GM23338 (cell line): Measurements from ENCODE around the gene OR7A5. TPM values are rescaled to one million over a fixed set of nuclear protein-coding genes. Genes with fewer than 3 reads are reported as not detected.

ENCODE experiments used
- ATAC-seq: fragments of 200-7000 bp; cut with Tn5 transposase; 3 replicates; pipeline ENCODE4 v1.9.1; 2020
- DNase-seq: peaks from one replicate; pipeline ENCODE4 v3.0.0-alpha.2; 2015; ENCODE audit warnings: low spot score
- H2AFZ ChIP-seq: fragments of 200-600 bp; sonication (generic); 2 replicates; pipeline ENCODE4 v1.8.0; 2016; ENCODE audit warnings: antibody characterized with exemption, mild to moderate bottlenecking, moderate library complexity
- H3F3A ChIP-seq: fragments of 200-600 bp; sonication (generic); replicated peaks from 2 replicates; pipeline ENCODE4 v1.8.0; 2017; ENCODE audit warnings: antibody characterized with exemption, mixed run types, low read depth
- H3K27ac ChIP-seq: fragments of 200-600 bp; sonication (generic); 2 replicates; pipeline ENCODE4 v1.6.1; 2016; ENCODE audit warnings: low read depth
- H3K27me3 ChIP-seq: fragments of 200-600 bp; sonication (generic); 2 replicates; pipeline ENCODE4 v1.8.0; 2016; ENCODE audit warnings: mild to moderate bottlenecking, mixed run types, moderate library complexity; ENCODE audit not compliant: insufficient read depth
- H3K36me3 ChIP-seq: fragments of 200-600 bp; sonication (generic); 2 replicates; pipeline ENCODE4 v1.8.0; 2016; ENCODE audit warnings: mild to moderate bottlenecking; ENCODE audit not compliant: insufficient read depth
- H3K4me1 ChIP-seq: fragments of 200-600 bp; sonication (generic); 2 replicates; pipeline ENCODE4 v1.8.0; 2016; ENCODE audit warnings: mild to moderate bottlenecking, moderate library complexity; ENCODE audit not compliant: insufficient read depth
- H3K4me2 ChIP-seq: fragments of 200-600 bp; sonication (generic); 2 replicates; pipeline ENCODE4 v1.7.1; 2017; ENCODE audit warnings: mixed run types
- H3K4me3 ChIP-seq: fragments of 200-600 bp; sonication (generic); 2 replicates; pipeline ENCODE4 v1.6.1; 2016; ENCODE audit warnings: mixed run types
- H3K79me2 ChIP-seq: fragments of 200-600 bp; sonication (generic); replicated peaks from 2 replicates; pipeline ENCODE4 v1.8.0; 2017; ENCODE audit warnings: mild to moderate bottlenecking; ENCODE audit not compliant: insufficient read depth
- H3K9me2 ChIP-seq: fragments of 200-600 bp; sonication (generic); 2 replicates; pipeline ENCODE4 v1.8.0; 2017; ENCODE audit not compliant: insufficient read depth
- H4K20me1 ChIP-seq: fragments of 200-600 bp; sonication (generic); replicated peaks from 2 replicates; pipeline ENCODE4 v1.8.0; 2017; ENCODE audit warnings: mild to moderate bottlenecking; ENCODE audit not compliant: insufficient read depth
- H3K27ac Mint-ChIP-seq: 2 replicates; pipeline ENCODE4 v1.8.0; 2020; ENCODE audit warnings: inconsistent platforms, mild to moderate bottlenecking, moderate library complexity, mixed read lengths
- H3K27me3 Mint-ChIP-seq: 3 replicates; pipeline ENCODE4 v1.8.0; 2022; ENCODE audit warnings: low read depth, mild to moderate bottlenecking, moderate library complexity, mixed read lengths, inconsistent platforms; ENCODE audit not compliant: insufficient read depth, poor library complexity
- H3K36me3 Mint-ChIP-seq: 3 replicates; pipeline ENCODE4 v1.8.0; 2021; ENCODE audit warnings: low read depth, mild to moderate bottlenecking, inconsistent platforms, moderate library complexity, mixed read lengths
- H3K4me1 Mint-ChIP-seq: 3 replicates; pipeline ENCODE4 v1.8.0; 2020; ENCODE audit warnings: mild to moderate bottlenecking, inconsistent platforms, mixed read lengths
- H3K4me3 Mint-ChIP-seq: 3 replicates; pipeline ENCODE4 v1.8.0; 2021; ENCODE audit warnings: moderate library complexity, mild to moderate bottlenecking, inconsistent platforms, mixed read lengths
- H3K9me3 Mint-ChIP-seq: 3 replicates; pipeline ENCODE4 v1.8.0; 2020; ENCODE audit warnings: moderate library complexity, mild to moderate bottlenecking, inconsistent platforms, mixed read lengths
- CREB1 ChIP-seq: fragments of 250-450 bp; sonication (Bioruptor Pico); IDR thresholded peaks from 2 replicates; pipeline ENCODE4 v1.5.0; 2020; ENCODE audit warnings: low read depth, mild to moderate bottlenecking, moderate library complexity
- CTCF ChIP-seq, 2 experiments: fragments of 200-600 bp in 1 of 2; sonication (generic) in 1 of 2; conservative IDR thresholded peaks; 2 replicates each; pipeline versions ENCODE4 v1.5.1 to v1.6.1; 2016 to 2017; ENCODE audit warnings: antibody characterized with exemption in 2 of 2, low read depth in 2 of 2, mild to moderate bottlenecking in 2 of 2, moderate library complexity in 1 of 2
- EZH2 ChIP-seq: fragments of 200-600 bp; sonication (generic); IDR thresholded peaks from one replicate; pipeline ENCODE4 v1.8.0; 2017; ENCODE audit warnings: antibody characterized with exemption, mild to moderate bottlenecking, low read depth; ENCODE audit not compliant: unreplicated experiment
- EZH2phosphoT487 ChIP-seq: fragments of 200-600 bp; sonication (generic); IDR thresholded peaks from one replicate; pipeline ENCODE4 v1.8.1; 2018; ENCODE audit warnings: antibody characterized with exemption; ENCODE audit not compliant: unreplicated experiment
- JUNB ChIP-seq: IDR thresholded peaks from one replicate; pipeline ENCODE4 v1.6.1; 2016; ENCODE audit warnings: antibody characterized with exemption; ENCODE audit not compliant: unreplicated experiment
- NANOG ChIP-seq: IDR thresholded peaks from 2 replicates; pipeline ENCODE4 v1.6.1; 2016; ENCODE audit warnings: antibody characterized with exemption, borderline replicate concordance
- POLR2AphosphoS5 ChIP-seq: IDR thresholded peaks from 2 replicates; pipeline ENCODE4 v1.6.1; 2016; ENCODE audit warnings: antibody characterized with exemption, low read depth
- REST ChIP-seq: IDR thresholded peaks from one replicate; pipeline ENCODE4 v1.6.1; 2018; ENCODE audit warnings: antibody characterized with exemption; ENCODE audit not compliant: unreplicated experiment
- STAT1 ChIP-seq: IDR thresholded peaks from one replicate; pipeline ENCODE4 v1.6.1; 2016; ENCODE audit warnings: antibody characterized with exemption; ENCODE audit not compliant: unreplicated experiment
- ZNF114 ChIP-seq: fragments of 250-450 bp; sonication (Bioruptor Pico); IDR thresholded peaks from 2 replicates; pipeline ENCODE4 v1.5.0; 2020; ENCODE audit warnings: mild to moderate bottlenecking, moderate library complexity
- ZNF331 ChIP-seq: fragments of 250-450 bp; sonication (Bioruptor Pico); IDR thresholded peaks from 2 replicates; pipeline ENCODE4 v1.5.0; 2020; ENCODE audit warnings: low read depth, mild to moderate bottlenecking, moderate library complexity
- polyA plus RNA-seq: library from polyadenylated mRNA; unstranded; fragments of >200 nt; fragmentation: Nextera tagmentation; extraction: Ambion mirVana; gene quantifications from 2 replicates; pipeline ENCODE4 v1.2.1, GENCODE V29; 2016
- total RNA-seq: library from RNA; depleted of rRNA; stranded (reverse); fragments of >200 nt; shearing (Covaris generic); gene quantifications from 2 replicates; pipeline ENCODE4 v1.2.3, GENCODE V29; 2014
- TF ChIP-seq, protein P1 (sequence below): fragments of 250-450 bp; sonication (Bioruptor Pico); IDR thresholded peaks from 2 replicates; pipeline ENCODE4 v1.5.0; 2020; ENCODE audit warnings: mild to moderate bottlenecking, moderate library complexity

OR7A5 gene
- total and polyA plus RNA-seq, 2 experiments from 2014 or later, result not detected

DNA sequence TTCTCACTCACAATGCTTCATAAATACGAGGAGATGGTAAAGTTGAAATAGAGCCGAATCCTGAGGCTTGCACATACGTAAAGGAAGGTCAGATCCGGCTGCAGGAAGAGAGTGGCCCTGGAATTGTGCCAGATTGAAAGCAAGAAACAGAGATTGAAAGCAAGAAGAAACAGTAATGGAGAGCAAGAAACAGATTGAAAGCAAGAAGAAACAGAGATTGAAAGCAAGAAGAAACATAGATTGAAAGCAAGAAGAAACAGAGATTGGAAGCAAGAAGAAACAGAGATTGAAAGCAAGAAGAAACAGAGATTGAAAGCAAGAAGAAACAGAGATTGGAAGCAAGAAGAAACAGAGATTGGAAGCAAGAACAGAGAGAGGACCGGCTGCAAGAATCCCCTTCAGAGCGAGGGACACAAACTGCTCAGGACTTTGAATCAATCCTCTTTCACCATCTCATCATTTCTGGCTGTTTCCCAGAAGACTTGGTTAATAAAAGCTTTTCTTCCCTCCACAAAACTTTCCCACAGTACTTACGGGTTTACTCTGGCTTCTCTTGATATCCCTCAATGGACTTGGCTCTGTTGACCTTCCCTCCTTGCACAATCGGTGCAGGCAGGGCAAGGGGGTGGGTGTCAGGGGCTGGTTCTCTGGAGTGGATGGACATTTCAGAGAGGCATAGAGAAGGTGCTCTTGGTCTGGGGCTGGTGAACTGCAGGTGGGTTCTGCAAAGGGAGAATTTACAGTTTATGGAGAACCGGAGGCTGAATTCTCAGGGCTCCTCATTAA, 25.5 kb downstream of the OR7A5 start:
- Mint-ChIP-seq H3K4me3 (no peak overlapping the region), H3K27ac (no peak overlapping the region), H3K27me3 (no peaks in the 10 kb centered on the region), H3K4me1 (no peaks in the 10 kb centered on the region), H3K9me3 (peaks cover 66% of the 10 kb centered on the region), H3K36me3 (no peaks in the 10 kb centered on the region)
- Histone ChIP-seq H3K36me3 (no peaks in the 10 kb centered on the region), H3K4me3 (no peak overlapping the region), H3K27ac (no peak overlapping the region), H3K79me2 (no peaks in the 10 kb centered on the region), H2AFZ (peak overlapping the region; percentile 88), H3K4me2 (no peak overlapping the region), H3F3A (no peaks in the 10 kb centered on the region), H3K27me3 (no peaks in the 10 kb centered on the region), H3K9me2 (0 out of 2 replicates have a peak, but pooled peaks cover 6% of the 10 kb centered on the region), H4K20me1 (no peaks in the 10 kb centered on the region), H3K4me1 (peaks cover 5% of the 10 kb centered on the region)
- DNase-seq (no peak), ATAC-seq (no peak)
- TF ChIP-seq CTCF (conservative IDR thresholded peaks at IDR 0.05; ENCODE audit: low read depth in 2 of 2), result no peak
- no peak for TF ChIP-seq CREB1 (CRISPR knock-in tag)
- TF ChIP-seq EZH2, result no peak
- no peak for TF ChIP-seq ZNF331 (CRISPR knock-in tag)
- TF ChIP-seq, protein P1, sequence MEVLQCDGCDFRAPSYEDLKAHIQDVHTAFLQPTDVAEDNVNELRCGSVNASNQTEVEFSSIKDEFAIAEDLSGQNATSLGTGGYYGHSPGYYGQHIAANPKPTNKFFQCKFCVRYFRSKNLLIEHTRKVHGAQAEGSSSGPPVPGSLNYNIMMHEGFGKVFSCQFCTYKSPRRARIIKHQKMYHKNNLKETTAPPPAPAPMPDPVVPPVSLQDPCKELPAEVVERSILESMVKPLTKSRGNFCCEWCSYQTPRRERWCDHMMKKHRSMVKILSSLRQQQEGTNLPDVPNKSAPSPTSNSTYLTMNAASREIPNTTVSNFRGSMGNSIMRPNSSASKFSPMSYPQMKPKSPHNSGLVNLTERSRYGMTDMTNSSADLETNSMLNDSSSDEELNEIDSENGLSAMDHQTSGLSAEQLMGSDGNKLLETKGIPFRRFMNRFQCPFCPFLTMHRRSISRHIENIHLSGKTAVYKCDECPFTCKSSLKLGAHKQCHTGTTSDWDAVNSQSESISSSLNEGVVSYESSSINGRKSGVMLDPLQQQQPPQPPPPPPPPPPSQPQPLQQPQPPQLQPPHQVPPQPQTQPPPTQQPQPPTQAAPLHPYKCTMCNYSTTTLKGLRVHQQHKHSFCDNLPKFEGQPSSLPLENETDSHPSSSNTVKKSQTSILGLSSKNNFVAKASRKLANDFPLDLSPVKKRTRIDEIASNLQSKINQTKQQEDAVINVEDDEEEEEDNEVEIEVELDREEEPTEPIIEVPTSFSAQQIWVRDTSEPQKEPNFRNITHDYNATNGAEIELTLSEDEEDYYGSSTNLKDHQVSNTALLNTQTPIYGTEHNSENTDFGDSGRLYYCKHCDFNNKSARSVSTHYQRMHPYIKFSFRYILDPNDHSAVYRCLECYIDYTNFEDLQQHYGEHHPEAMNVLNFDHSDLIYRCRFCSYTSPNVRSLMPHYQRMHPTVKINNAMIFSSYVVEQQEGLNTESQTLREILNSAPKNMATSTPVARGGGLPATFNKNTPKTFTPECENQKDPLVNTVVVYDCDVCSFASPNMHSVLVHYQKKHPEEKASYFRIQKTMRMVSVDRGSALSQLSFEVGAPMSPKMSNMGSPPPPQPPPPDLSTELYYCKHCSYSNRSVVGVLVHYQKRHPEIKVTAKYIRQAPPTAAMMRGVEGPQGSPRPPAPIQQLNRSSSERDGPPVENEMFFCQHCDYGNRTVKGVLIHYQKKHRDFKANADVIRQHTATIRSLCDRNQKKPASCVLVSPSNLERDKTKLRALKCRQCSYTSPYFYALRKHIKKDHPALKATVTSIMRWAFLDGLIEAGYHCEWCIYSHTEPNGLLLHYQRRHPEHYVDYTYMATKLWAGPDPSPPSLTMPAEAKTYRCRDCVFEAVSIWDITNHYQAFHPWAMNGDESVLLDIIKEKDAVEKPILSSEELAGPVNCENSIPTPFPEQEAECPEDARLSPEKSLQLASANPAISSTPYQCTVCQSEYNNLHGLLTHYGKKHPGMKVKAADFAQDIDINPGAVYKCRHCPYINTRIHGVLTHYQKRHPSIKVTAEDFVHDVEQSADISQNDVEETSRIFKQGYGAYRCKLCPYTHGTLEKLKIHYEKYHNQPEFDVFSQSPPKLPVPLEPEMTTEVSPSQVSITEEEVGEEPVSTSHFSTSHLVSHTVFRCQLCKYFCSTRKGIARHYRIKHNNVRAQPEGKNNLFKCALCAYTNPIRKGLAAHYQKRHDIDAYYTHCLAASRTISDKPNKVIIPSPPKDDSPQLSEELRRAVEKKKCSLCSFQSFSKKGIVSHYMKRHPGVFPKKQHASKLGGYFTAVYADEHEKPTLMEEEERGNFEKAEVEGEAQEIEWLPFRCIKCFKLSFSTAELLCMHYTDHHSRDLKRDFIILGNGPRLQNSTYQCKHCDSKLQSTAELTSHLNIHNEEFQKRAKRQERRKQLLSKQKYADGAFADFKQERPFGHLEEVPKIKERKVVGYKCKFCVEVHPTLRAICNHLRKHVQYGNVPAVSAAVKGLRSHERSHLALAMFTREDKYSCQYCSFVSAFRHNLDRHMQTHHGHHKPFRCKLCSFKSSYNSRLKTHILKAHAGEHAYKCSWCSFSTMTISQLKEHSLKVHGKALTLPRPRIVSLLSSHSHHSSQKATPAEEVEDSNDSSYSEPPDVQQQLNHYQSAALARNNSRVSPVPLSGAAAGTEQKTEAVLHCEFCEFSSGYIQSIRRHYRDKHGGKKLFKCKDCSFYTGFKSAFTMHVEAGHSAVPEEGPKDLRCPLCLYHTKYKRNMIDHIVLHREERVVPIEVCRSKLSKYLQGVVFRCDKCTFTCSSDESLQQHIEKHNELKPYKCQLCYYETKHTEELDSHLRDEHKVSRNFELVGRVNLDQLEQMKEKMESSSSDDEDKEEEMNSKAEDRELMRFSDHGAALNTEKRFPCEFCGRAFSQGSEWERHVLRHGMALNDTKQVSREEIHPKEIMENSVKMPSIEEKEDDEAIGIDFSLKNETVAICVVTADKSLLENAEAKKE (CRISPR knock-in tag), result no peak
- TF ChIP-seq NANOG, result no peak
- no peak for TF ChIP-seq ZNF114 (CRISPR knock-in tag)
- no peak for TF ChIP-seq REST
- TF ChIP-seq JUNB, result no peak
- TF ChIP-seq STAT1, result no peak
- no peak for TF ChIP-seq POLR2AphosphoS5
- no peak for TF ChIP-seq EZH2phosphoT487
